GM18868 (cell line): ENCODE results near the gene BCAN.

ENCODE experiments used
- ATAC-seq: cut with Tn5 transposase; IDR thresholded peaks from one replicate; pipeline ENCODE4 v1.9.1; 2021; ENCODE audit warnings: mild to moderate bottlenecking, moderate library complexity; ENCODE audit not compliant: unreplicated experiment

The BCAN gene

GRCh38 chr1:156694690-156694962 lies 52.7 kb downstream of the BCAN start:
- ATAC-seq = no peak

GRCh38 chr1:156696755-156697154 lies 54.8 kb downstream of the BCAN start:
- no peak for ATAC-seq

GRCh38 chr1:156697481-156697880 lies 55.6 kb downstream of the BCAN start:
- no peak for ATAC-seq

DNA sequence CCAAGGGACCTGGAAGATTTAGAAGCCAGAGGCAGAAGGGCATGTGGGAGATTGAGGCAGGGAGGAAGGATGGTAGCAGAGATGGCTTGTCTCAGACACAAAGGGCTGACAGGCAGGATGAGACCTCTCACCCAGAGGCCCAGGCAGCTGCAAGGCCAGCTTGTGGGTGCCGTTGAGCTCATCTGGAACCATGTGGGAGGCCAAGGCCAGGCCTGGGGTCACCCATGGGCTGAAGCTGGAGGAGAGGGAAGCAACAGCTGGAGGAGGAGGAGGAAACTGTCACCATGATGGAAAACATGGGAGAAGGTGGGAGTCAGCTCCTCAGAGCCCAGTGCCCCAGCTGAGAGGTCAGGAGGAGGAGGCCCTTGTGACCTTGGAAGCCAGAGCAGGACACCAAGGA lies 57.1 kb downstream of the BCAN start:
- no peak for ATAC-seq

DNA sequence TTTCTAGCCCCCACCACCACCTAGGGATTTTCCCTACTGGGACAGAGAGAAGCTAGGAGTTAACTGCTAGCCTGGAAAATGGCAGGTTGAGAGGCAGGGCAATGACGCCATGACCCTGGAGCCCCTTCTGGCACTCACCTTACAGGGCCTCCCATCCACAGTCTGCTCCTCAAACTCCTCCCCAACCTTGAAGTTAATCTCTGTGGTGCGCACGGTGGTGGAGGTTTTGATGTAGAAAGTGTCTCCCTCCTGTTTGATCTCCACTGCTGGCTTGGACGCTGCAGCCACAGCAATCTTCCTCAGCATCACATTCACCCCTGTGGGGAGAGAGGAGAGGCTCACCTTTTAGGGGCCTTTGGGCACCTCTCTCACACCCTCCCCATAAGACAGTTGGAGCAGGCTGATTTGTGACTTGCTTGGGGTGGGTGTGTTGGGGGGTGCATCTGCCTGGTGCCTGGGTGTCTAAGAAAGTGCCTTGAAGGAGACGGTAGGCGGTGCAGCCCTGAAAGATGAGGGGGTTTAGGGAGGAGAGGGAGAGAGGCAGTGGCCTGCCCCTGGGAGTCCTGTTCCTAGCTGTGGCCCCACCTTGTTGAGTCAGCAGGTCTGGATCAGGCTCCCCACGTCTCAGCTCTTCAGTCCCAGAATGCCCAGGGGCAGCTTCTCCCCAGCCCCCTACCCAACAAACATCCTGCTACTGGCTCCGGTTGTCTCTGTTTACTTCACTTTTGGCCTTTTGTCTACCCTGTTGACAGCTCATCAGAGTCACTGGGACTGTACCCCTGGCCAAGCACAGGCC lies 59.0 kb downstream of the BCAN start:
- no peak for ATAC-seq

GRCh38 chr1:156703336-156703735 lies 61.4 kb downstream of the BCAN start:
- no peak for ATAC-seq

DNA sequence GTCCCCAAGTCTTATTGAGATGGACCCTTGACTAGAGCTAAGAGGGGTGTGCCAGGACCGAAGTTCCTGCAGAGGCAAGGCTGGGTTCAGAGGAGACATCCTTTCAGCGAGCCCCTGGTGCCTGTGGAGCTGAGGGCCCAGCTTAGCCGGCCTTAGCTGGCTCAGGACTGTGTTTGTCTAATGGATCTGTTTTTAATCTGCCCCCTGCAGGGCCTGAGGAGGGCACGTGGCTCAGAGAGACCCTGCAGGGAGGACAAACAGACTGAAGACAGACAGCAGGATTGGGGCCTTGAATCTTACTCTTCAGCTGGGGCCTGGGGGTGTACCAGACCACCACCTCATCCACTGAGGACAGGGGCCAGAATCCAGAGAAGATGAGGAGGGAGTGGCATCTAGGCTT lies 61.8 kb downstream of the BCAN start:
- no peak for ATAC-seq

DNA sequence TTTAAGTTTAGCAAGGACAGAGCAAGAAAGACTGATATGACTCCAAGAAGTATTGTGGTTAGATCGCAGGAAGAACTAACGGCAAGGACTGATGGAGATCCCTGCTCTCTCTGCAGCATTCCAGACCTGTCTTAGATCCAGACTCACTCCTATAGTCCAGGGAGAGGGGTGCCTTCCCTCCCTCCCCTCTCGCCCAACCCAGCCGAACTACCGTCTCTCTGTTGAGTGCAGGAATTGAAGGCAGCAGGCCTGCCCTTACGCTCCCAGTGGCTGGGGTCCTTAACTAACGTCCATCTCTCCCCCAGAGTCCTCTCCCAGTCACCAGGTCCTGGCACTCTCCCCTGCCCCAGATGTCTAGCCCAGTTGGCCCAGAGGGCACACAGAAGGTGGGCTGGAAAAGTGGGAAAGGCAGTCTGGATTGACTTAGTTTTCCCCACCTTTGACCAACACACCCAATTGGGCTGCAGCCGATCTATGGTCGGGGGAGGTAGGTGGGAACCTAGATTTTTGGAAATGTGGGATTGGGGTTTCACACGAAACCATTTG lies 62.3 kb downstream of the BCAN start:
- ATAC-seq = no peak

- no peak for ATAC-seq
These were observed 63.0 kb downstream of the BCAN start for GRCh38 chr1:156704930-156705320.

GRCh38 chr1:156705321-156705917 lies 63.5 kb downstream of the BCAN start, which contains the start of gene CRABP2:
TSS of gene CRABP2 (minus strand) at chr1:156705583. CDS start at chr1:156705446, 137 bp downstream.
- no peak for ATAC-seq

GRCh38 chr1:156705918-156706656 lies 64.2 kb downstream of the BCAN start:
- no peak for ATAC-seq

GRCh38 chr1:156706657-156707416 lies 64.9 kb downstream of the BCAN start:
- no peak for ATAC-seq

DNA sequence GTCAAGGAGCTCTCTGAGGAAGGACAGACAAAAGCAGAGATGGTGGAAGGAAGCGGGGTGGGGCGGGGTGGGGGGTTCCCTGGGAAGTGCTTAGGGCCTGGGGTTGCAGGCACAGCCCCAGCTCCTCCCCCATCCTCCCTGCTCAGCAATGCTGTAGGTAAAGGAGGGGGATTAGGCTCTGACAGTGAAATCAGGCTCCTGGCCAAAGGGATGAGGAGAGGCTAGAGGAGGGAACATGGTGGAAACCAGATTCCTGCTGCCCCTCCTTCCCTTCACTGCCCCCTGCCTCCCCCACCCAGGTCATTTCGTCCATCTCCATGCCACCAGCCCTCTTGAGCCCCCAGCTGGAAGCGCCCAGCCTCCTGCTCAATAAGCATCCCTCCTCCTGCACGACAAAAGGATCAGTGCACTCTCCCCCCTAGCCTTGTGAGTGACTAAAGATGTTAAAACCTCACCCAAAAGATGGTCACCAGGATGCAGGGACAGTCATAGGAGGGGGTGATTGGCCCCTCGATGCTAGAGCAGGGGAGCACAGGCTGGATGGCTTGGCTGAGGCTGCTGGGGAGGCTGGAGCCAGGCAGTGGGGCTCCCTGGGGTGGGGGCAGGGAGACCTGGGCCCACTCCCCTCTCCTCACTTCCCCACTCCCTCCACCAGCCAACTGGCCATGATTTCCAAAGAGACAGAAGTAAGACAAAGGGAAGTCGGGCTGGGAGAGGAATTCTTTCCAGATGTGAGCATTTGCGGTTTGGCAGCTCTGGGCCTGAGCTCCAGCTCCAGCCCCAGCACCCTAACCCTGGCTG lies 65.7 kb downstream of the BCAN start:
- ATAC-seq = no peak

DNA sequence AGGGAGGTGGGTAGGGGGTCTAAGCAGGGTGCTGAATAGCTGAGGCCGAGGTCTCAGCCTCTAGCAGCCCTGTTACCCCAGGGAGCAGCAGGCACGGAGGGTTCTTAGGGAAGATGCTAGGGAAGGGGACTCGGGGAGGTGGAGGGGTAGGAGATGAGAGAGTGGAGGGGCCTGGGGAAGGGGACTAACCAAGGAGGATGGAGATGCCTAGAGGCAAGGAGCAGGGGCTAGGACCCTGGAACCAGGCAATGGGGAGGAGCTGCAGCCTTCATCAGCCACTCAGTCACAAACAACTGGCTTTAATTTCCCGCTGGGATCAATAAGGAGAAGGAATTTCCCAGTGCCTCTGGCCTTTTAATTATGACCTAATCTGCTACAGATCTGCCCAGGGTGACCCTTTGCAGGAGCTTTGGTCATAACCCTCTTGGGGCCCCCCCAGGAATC lies 66.3 kb downstream of the BCAN start:
- ATAC-seq = no peak

GRCh38 chr1:156709031-156709430 lies 67.1 kb downstream of the BCAN start:
- no peak for ATAC-seq
